DOHH2 (cell line): ENCODE measurements around the gene KIZ.

Experiments
- H3F3A ChIP-seq: fragments of 200-600 bp; sonication (generic), shearing (Covaris generic); 2 replicates; pipeline ENCODE4 v1.6.0; 2016; ENCODE audit warnings: antibody characterized with exemption, mild to moderate bottlenecking; ENCODE audit not compliant: control insufficient read depth, insufficient read depth
- H3K27ac ChIP-seq: fragments of 200-600 bp; sonication (generic); 2 replicates; pipeline ENCODE4 v1.5.1; 2014; ENCODE audit warnings: low read depth, mild to moderate bottlenecking, low read length, moderate library complexity
- H3K27me3 ChIP-seq: fragments of 200-600 bp; sonication (generic); 2 replicates; pipeline ENCODE4 v1.6.1; 2014; ENCODE audit warnings: mild to moderate bottlenecking, low read length, mixed read lengths; ENCODE audit not compliant: control insufficient read depth
- H3K36me3 ChIP-seq: fragments of 200-600 bp; sonication (generic); 2 replicates; pipeline ENCODE4 v1.6.1; 2014; ENCODE audit warnings: mild to moderate bottlenecking, low read length, moderate library complexity, mixed read lengths; ENCODE audit not compliant: control insufficient read depth
- H3K4me1 ChIP-seq: fragments of 200-600 bp; sonication (generic); 2 replicates; pipeline ENCODE4 v1.6.1; 2014; ENCODE audit warnings: mild to moderate bottlenecking, low read length, mixed read lengths; ENCODE audit not compliant: control insufficient read depth
- H3K4me2 ChIP-seq: fragments of 200-600 bp; sonication (generic); 2 replicates; pipeline ENCODE4 v1.6.0; 2014; ENCODE audit warnings: mild to moderate bottlenecking, low read length, moderate library complexity
- H3K4me3 ChIP-seq: fragments of 200-600 bp; sonication (generic); 2 replicates; pipeline ENCODE4 v1.5.1; 2014; ENCODE audit warnings: mild to moderate bottlenecking, low read length, mixed read lengths
- H3K79me2 ChIP-seq: fragments of 200-600 bp; sonication (generic); 2 replicates; pipeline ENCODE4 v1.6.1; 2014; ENCODE audit warnings: mild to moderate bottlenecking, low read length, mixed read lengths; ENCODE audit not compliant: control insufficient read depth
- H3K9me2 ChIP-seq: fragments of 200-600 bp; sonication (generic); replicated peaks from 2 replicates; pipeline ENCODE4 v1.6.1; 2014; ENCODE audit warnings: mild to moderate bottlenecking, low read length, mixed read lengths; ENCODE audit not compliant: control insufficient read depth
- H3K9me3 ChIP-seq: fragments of 200-600 bp; sonication (generic); 2 replicates; pipeline ENCODE4 v1.6.1; 2014; ENCODE audit warnings: antibody characterized with exemption, low read length, mixed read lengths; ENCODE audit not compliant: control insufficient read depth, insufficient read depth
- H4K20me1 ChIP-seq: fragments of 200-600 bp; sonication (generic); 2 replicates; pipeline ENCODE4 v1.6.0; 2014; ENCODE audit warnings: low read depth, mild to moderate bottlenecking, antibody characterized with exemption, low read length, moderate library complexity; ENCODE audit not compliant: control insufficient read depth, insufficient read depth
- EZH2phosphoT487 ChIP-seq: fragments of 200-600 bp; sonication (generic); IDR thresholded peaks from 2 replicates; pipeline ENCODE4 v1.6.1; 2017; ENCODE audit warnings: borderline replicate concordance, mild to moderate bottlenecking, antibody characterized with exemption, low read length, moderate library complexity, mixed read lengths
- TF ChIP-seq, protein P1 (sequence below): fragments of 200-600 bp; sonication (generic); IDR thresholded peaks from one replicate; pipeline ENCODE4 v1.5.1; 2014; ENCODE audit warnings: antibody characterized with exemption, mild to moderate bottlenecking, low read depth, low read length; ENCODE audit not compliant: poor library complexity, severe bottlenecking

Gene KIZ

DNA sequence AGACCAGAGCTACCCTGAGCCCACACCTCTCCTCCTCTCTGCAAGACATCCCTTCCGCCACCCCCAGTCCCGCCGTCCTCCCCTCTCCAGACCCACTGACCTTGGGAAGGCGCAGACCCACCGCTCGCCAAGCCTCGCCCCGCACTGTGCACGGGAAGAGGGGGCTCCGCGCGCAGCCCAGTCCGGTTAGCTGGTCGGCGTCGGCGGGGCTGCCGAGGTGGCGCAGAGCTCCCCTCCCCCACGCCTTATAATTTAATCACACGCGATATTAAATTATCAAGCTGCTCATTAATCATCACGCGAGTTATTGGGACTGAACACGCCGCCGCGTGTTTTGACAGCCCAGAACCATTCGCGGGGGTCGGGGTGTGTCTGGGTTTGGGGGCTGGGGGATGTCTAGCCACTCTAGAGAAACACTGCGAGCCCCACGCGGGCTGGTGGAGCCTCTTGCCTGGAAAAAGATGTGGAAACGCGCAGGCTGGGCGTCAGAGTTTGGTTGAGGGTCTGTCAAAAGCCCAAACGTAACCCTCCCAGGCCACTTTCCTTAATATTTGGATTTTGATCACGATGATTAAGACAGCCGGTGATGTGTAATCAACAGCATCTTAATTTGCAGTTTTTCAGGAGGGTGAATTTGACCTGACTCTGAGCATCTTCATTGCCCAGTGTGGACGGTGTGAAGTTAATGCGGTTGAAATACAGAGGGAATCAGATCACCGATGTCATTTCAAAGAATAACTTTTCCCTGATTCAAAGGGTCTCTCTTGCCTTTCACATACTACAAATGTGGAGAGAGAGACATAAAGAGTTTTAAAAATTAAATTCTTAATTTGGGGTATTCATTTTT lies 19.5 kb upstream of the KIZ start, which contains the start of gene LINC00237:
TSS of gene LINC00237 (minus strand) at position 188 of the 847 bp plus-strand sequence.
- H3K4me2 ChIP-seq, result no peak within 1 kb of the TSS
- no peaks in the 10 kb centered on the region for H3K36me3 ChIP-seq
- no peaks in the 10 kb centered on the region for H3F3A ChIP-seq
- no peak for TF ChIP-seq EZH2phosphoT487
- TF ChIP-seq, protein P1, sequence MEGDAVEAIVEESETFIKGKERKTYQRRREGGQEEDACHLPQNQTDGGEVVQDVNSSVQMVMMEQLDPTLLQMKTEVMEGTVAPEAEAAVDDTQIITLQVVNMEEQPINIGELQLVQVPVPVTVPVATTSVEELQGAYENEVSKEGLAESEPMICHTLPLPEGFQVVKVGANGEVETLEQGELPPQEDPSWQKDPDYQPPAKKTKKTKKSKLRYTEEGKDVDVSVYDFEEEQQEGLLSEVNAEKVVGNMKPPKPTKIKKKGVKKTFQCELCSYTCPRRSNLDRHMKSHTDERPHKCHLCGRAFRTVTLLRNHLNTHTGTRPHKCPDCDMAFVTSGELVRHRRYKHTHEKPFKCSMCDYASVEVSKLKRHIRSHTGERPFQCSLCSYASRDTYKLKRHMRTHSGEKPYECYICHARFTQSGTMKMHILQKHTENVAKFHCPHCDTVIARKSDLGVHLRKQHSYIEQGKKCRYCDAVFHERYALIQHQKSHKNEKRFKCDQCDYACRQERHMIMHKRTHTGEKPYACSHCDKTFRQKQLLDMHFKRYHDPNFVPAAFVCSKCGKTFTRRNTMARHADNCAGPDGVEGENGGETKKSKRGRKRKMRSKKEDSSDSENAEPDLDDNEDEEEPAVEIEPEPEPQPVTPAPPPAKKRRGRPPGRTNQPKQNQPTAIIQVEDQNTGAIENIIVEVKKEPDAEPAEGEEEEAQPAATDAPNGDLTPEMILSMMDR, result no peak
- H3K27ac ChIP-seq, result no peak within 1 kb of the TSS
- H3K9me2 ChIP-seq, result no peaks in the 10 kb centered on the region
- H4K20me1 ChIP-seq, result no peaks in the 10 kb centered on the region
- H3K4me3 ChIP-seq, result no peak within 1 kb of the TSS
- H3K4me1 ChIP-seq, result peaks cover 17% of the 10 kb centered on the region
- H3K79me2 ChIP-seq, result no peaks in the 10 kb centered on the region
- peaks cover 41% of the 10 kb centered on the region for H3K27me3 ChIP-seq
- H3K9me3 ChIP-seq, result no peaks in the 10 kb centered on the region

DNA sequence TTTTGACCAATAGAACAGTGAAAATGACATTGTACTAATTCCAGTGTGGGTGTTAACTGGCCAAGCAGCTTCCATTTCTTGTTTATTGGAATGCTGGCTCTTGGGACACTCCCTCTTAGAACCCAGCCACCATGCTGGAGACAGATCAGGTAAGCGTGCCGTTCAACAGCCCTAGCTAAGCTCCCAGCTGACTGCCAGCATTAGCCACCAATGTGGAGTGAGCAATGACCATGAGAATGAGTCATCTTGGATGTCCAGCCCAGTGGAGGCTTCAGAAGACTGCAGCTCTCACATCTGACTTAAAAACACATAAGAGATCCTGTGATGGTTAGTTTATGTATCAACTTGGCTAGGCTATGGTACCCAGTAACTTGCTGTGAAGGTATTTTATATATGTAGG lies 16.7 kb upstream of the KIZ start:
- Histone ChIP-seq H4K20me1 (no peaks in the 10 kb centered on the region), H3K36me3 (no peaks in the 10 kb centered on the region), H3K79me2 (no peaks in the 10 kb centered on the region), H3K27ac (no peak overlapping the region), H3K9me2 (no peaks in the 10 kb centered on the region), H3K4me2 (no peak overlapping the region), H3F3A (no peaks in the 10 kb centered on the region), H3K4me3 (no peak overlapping the region), H3K9me3 (no peaks in the 10 kb centered on the region), H3K4me1 (no peaks in the 10 kb centered on the region), H3K27me3 (peaks cover 29% of the 10 kb centered on the region)
- TF ChIP-seq, protein P1, result no peak
- TF ChIP-seq EZH2phosphoT487, result no peak

DNA sequence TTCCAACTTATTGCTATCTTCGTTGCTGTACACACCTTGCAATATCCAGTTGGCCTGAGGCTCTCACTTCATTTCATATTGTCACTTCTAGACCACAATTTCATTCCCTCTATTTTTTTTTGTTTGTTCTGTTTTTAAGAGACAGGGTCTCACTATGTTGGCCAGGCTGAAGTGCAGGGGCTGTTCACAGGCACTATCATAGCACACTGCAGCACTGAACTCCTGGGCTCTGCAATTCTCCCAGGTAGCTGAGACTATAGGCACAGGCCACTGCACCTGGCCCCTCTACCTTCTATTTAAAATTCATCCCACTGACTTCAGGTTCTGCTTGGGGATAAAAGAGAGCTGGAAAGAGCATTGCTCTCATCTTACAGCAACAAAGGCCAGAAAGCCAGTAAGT lies 15.1 kb upstream of the KIZ start:
- H3F3A ChIP-seq, result no peaks in the 10 kb centered on the region
- H3K36me3 ChIP-seq, result no peaks in the 10 kb centered on the region
- no peaks in the 10 kb centered on the region for H3K9me3 ChIP-seq
- no peak overlapping the region for H3K4me2 ChIP-seq
- no peaks in the 10 kb centered on the region for H3K9me2 ChIP-seq
- H3K27ac ChIP-seq, result no peak overlapping the region
- H3K27me3 ChIP-seq, result peaks cover 15% of the 10 kb centered on the region
- TF ChIP-seq, protein P1, result no peak
- TF ChIP-seq EZH2phosphoT487, result no peak
- no peaks in the 10 kb centered on the region for H3K79me2 ChIP-seq
- no peaks in the 10 kb centered on the region for H3K4me1 ChIP-seq
- H4K20me1 ChIP-seq, result no peaks in the 10 kb centered on the region
- H3K4me3 ChIP-seq, result no peak overlapping the region
